ENCODE data around the gene GSTA1. TPM values are rescaled to one million over a fixed set of nuclear protein-coding genes. Genes with fewer than 3 reads are reported as not detected.
"Not testable (repeated sequence)": the region's sequence is repeated elsewhere in the genome, so short reads cannot be mapped to it uniquely, and the experiment has no call there.

Gene GSTA1
- total and polyA plus RNA-seq, 10 donors = 0.10 to 0.12 TPM; not detected in 8

DNA sequence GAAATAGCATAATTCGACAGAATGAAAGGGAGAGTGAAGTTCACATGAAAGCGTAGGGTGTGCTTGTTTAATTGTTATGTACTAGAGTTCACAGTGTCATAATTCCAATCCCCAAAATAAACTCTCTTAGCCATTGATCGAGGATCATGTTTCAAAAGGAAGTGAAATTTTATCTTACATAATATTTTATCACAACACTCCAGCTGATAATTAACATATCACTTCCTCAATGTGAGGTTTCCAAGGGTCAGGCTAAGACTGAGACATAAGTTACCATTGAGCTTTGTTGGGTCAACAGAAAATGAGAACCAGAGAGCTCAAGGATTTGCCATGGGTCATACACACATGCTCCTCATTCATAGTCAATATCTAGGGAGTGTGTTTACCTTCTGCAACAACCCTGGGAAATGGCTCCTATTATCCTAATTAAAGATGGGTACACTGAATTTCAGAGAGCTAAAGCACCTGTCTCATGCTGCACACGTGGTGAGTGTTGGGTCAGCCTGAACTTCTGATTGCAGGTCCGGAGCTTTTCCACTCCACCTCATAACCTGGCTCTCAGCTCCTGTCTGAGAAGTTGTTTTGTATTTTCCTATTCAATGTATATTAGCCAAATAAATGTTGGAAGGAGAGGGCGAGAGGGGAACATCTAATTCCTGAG, 43.4 kb downstream of the GSTA1 start:
- no peak overlapping the region for H3K27ac ChIP-seq
- WGBS, 5 donors = 51 to 68% (median 65%) methylated on average over 6 of the region's 6 CpGs
- no peaks in the 10 kb centered on the region for H3K4me1 ChIP-seq
- no peaks in the 10 kb centered on the region for H3K27me3 ChIP-seq (replicated peaks in 1 of 7)
- no peaks in the 10 kb centered on the region for H3K9me3 ChIP-seq
- TF ChIP-seq, protein P1, sequence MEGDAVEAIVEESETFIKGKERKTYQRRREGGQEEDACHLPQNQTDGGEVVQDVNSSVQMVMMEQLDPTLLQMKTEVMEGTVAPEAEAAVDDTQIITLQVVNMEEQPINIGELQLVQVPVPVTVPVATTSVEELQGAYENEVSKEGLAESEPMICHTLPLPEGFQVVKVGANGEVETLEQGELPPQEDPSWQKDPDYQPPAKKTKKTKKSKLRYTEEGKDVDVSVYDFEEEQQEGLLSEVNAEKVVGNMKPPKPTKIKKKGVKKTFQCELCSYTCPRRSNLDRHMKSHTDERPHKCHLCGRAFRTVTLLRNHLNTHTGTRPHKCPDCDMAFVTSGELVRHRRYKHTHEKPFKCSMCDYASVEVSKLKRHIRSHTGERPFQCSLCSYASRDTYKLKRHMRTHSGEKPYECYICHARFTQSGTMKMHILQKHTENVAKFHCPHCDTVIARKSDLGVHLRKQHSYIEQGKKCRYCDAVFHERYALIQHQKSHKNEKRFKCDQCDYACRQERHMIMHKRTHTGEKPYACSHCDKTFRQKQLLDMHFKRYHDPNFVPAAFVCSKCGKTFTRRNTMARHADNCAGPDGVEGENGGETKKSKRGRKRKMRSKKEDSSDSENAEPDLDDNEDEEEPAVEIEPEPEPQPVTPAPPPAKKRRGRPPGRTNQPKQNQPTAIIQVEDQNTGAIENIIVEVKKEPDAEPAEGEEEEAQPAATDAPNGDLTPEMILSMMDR (IDR thresholded peaks at IDR 0.05 in 8 of 11, conservative IDR thresholded peaks at IDR 0.05 in 3 of 11) = no peak
- TF ChIP-seq POLR2AphosphoS5 (IDR thresholded peaks at IDR 0.05) (no peak), POLR2A (IDR thresholded peaks at IDR 0.05) (no peak)
- intact Hi-C loops (cut with DNase I; ENCODE audit: low total_unique reads) = no loop called here
- no peak overlapping the region for H3K4me3 ChIP-seq
- DNase-seq = no peak
- H3K36me3 ChIP-seq = no peaks in the 10 kb centered on the region

- Histone ChIP-seq H3K36me3 (no peaks in the 10 kb centered on the region), H3K4me3 (no peak overlapping the region), H3K27me3 (replicated peaks in 1 of 7) (peaks cover 0 to 5% (median 0%) of the 10 kb centered on the region in 7 donors), H3K4me1 (no peaks in the 10 kb centered on the region), H3K9me3 (no peaks in the 10 kb centered on the region), H3K27ac (no peak overlapping the region)
- TF ChIP-seq, protein P1 (IDR thresholded peaks at IDR 0.05 in 8 of 11, conservative IDR thresholded peaks at IDR 0.05 in 3 of 11) = no peak
- TF ChIP-seq POLR2A (IDR thresholded peaks at IDR 0.05) (no peak), POLR2AphosphoS5 (IDR thresholded peaks at IDR 0.05) (no peak)
- DNase-seq = no peak
- intact Hi-C loops (cut with DNase I; ENCODE audit: low total_unique reads) = no loop called here
- WGBS, 5 donors = 37 to 97% (median 92%) methylated on average over 1 of the region's 1 CpG
Observed at GRCh38 chr6:52759085-52759484, 44.5 kb downstream of the GSTA1 start.

- H3K4me1 ChIP-seq; H3K36me3 ChIP-seq; H3K4me3 ChIP-seq; H3K9me3 ChIP-seq; H3K27me3 ChIP-seq (replicated peaks in 1 of 7); DNase-seq; H3K27ac ChIP-seq; intact Hi-C loops (cut with DNase I; ENCODE audit: low total_unique reads): not testable (repeated sequence)
- WGBS, 5 donors = 74 to 90% (median 77%) methylated on average over 7 of the region's 7 CpGs
Observed at GRCh38 chr6:52757651-52758338, 45.8 kb downstream of the GSTA1 start.

DNA sequence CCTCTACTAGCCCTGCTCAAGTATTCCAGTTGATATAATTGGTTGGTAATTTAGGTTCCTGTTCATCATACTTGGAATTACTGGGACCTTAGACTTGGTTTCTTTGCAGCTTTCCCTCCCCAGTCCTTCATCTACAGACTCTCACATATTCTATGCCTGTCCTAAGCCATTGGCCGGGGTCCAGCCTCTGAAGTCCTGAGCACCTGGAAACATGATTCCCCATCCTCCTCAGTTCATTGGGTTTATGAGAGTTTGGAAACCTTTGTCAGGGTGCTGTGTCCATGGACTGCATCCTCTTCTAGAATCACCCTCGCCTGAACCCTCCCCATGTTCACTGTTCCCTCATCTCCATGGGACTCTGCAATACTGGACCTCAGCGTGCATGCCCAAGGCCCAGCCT, 49.2 kb downstream of the GSTA1 start:
- intact Hi-C loops (cut with DNase I; ENCODE audit: low total_unique reads) = no loop called here
- Histone ChIP-seq H3K36me3 (no peaks in the 10 kb centered on the region), H3K9me3 (peaks cover 0 to 14% (median 0%) of the 10 kb centered on the region in 8 donors), H3K27me3 (replicated peaks in 1 of 7) (peaks cover 0 to 5% (median 0%) of the 10 kb centered on the region in 7 donors), H3K27ac (no peak overlapping the region), H3K4me1 (no peaks in the 10 kb centered on the region), H3K4me3 (no peak overlapping the region)
- WGBS, 5 donors = 80 to 92% (median 88%) methylated on average over 3 of the region's 3 CpGs
- no peak for TF ChIP-seq POLR2A (IDR thresholded peaks at IDR 0.05)
- TF ChIP-seq, protein P1 (IDR thresholded peaks at IDR 0.05 in 8 of 11, conservative IDR thresholded peaks at IDR 0.05 in 3 of 11) = no peak
- no peak for DNase-seq

- H3K4me3 ChIP-seq; H3K4me1 ChIP-seq; DNase-seq; H3K27me3 ChIP-seq (replicated peaks in 1 of 7); intact Hi-C loops (cut with DNase I; ENCODE audit: low total_unique reads); H3K36me3 ChIP-seq; H3K27ac ChIP-seq: not testable (repeated sequence)
- WGBS, 5 donors = 87 to 98% (median 92%) methylated on average over 2 of the region's 2 CpGs
- H3K9me3 ChIP-seq = peaks cover 0 to 14% (median 0%) of the 10 kb centered on the region in 8 donors
Observed at GRCh38 chr6:52753137-52753536, 50.5 kb downstream of the GSTA1 start.

Data from spleen (tissue), 11 donors.